Sigmoid colon (tissue), 7 donors: ENCODE results near the gene KMT2D. TPM values are rescaled to one million over a fixed set of nuclear protein-coding genes. Genes with fewer than 3 reads are reported as not detected.

Experiments used
- DNase-seq: peaks from one replicate; pipeline ENCODE4 v3.0.0-alpha.2; 2019
- H3K27ac ChIP-seq, 4 donors: fragments of 200-600 bp; sonication (generic); one replicate each; pipeline ENCODE4 v1.5.1; 2016 to 2019; ENCODE audit warnings: mild to moderate bottlenecking in 1 of 4
- H3K27me3 ChIP-seq, 3 donors: fragments of 200-600 bp; sonication (generic); one replicate each; pipeline ENCODE4 v1.5.1; 2019; ENCODE audit warnings: mild to moderate bottlenecking in 1 of 3
- H3K36me3 ChIP-seq, 4 donors: fragments of 200-600 bp; sonication (generic); one replicate each; pipeline ENCODE4 v1.5.1; 2016 to 2019
- H3K4me1 ChIP-seq, 4 donors: fragments of 200-600 bp; sonication (generic); one replicate each; pipeline ENCODE4 v1.5.1; 2017 to 2019
- H3K4me3 ChIP-seq, 4 donors: fragments of 200-600 bp; sonication (generic); one replicate each; pipeline ENCODE4 v1.5.1; 2017 to 2019; ENCODE audit warnings: mild to moderate bottlenecking in 2 of 4, moderate library complexity in 1 of 4
- H3K9me3 ChIP-seq, 4 donors: fragments of 200-600 bp in 3 of 4; sonication (generic) in 3 of 4; one replicate each; pipeline versions ENCODE4 v1.5.1 to v1.6.1; 2013 to 2019
- EP300 ChIP-seq, 4 donors: sonication (generic); formaldehyde crosslinking; IDR thresholded peaks; one replicate each; pipeline ENCODE4 v1.6.1; 2017; ENCODE audit warnings: antibody characterized with exemption in 4 of 4
- POLR2A ChIP-seq, 2 donors: fragments of 450-650 bp; IDR thresholded peaks; one replicate each; pipeline ENCODE4 v1.6.1; 2016; ENCODE audit warnings: antibody characterized with exemption in 2 of 2, mild to moderate bottlenecking in 2 of 2, moderate library complexity in 2 of 2
- POLR2AphosphoS5 ChIP-seq, 4 donors: sonication (generic); formaldehyde crosslinking; IDR thresholded peaks; one replicate each; pipeline ENCODE4 v1.6.1; 2017; ENCODE audit warnings: antibody characterized with exemption in 4 of 4
- WGBS, 2 donors: extraction: QIAGEN DNeasy Blood & Tissue Kit; methylation state at CpG; one replicate each; pipeline ENCODE4 v1.1.7; 2013; 5-methylcytosine and 5-hydroxymethylcytosine counted together
- intact Hi-C: fragments of 100-400 bp; cut with DNase I; formaldehyde crosslinking; loops from one replicate; pipeline ENCODE4 v1.15.1; 2023
- polyA plus RNA-seq, 3 donors: library from polyadenylated mRNA; stranded (reverse); fragments of 200-250 nt; gene quantifications; one replicate each; pipeline ENCODE4 v1.2.3, GENCODE V29; 2013
- total RNA-seq, 4 donors: library from RNA; depleted of rRNA; stranded (reverse); fragments of >200 nt; gene quantifications; one replicate each; pipeline ENCODE4 v1.1.0, GENCODE V29; 2016
- TF ChIP-seq, protein P1 (sequence below), 4 experiments: fragments of 450-650 bp in 3 of 4; fragments of 200-600 bp in 1 of 4; IDR thresholded peaks; one replicate each; pipeline ENCODE4 v1.5.1; 2016 to 2019; ENCODE audit warnings: antibody characterized with exemption in 4 of 4, mild to moderate bottlenecking in 3 of 4, moderate library complexity in 2 of 4
- donor health status: healthy with polysubstance abuse.
- donor health status: Bipolar disorder and iron deficiency.
- donor health status: healthy.

Gene KMT2D
- total and polyA plus RNA-seq, 7 donors, result 1.8 to 61.8 (median 23.7) TPM

DNA sequence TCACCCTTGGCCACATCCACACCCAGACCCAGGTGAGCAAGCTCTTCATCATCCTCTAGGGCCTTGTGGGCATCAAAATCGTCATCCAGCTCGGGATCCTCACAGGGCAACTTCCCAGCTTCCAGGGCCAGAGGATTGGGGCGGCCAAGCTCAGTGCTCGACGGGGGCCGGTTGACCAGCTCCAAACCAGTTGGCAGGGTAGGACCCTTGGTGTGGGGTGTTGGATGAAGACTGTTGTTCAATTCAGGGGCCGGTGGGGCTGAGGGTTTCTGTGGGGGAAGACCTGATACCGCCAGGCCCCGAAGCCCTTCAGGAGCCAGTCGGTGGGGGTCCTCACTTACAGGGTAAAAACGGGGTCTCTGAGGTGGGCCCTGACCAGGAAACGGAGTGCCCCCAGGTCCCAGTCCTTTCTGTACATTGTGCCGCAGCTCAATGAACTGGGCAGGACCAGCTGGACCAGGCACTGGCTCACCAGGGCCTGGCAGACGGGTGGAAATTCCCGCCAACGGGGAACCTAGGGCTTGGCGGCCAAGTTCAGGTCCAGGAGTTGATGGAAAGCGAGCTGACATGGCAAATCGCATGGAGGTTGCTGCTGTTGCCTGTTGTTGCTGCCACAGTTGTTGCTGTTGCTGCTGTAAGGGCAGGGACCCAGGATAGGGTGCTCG lies 22.2 kb downstream of the KMT2D start:
- H3K4me3 ChIP-seq, result no peak overlapping the region
- no peak for DNase-seq
- 95 to 96% methylated on average over 20 of the region's 20 CpGs for WGBS, 2 donors
- TF ChIP-seq POLR2A (IDR thresholded peaks at IDR 0.05), result no peak
- TF ChIP-seq, protein P1, sequence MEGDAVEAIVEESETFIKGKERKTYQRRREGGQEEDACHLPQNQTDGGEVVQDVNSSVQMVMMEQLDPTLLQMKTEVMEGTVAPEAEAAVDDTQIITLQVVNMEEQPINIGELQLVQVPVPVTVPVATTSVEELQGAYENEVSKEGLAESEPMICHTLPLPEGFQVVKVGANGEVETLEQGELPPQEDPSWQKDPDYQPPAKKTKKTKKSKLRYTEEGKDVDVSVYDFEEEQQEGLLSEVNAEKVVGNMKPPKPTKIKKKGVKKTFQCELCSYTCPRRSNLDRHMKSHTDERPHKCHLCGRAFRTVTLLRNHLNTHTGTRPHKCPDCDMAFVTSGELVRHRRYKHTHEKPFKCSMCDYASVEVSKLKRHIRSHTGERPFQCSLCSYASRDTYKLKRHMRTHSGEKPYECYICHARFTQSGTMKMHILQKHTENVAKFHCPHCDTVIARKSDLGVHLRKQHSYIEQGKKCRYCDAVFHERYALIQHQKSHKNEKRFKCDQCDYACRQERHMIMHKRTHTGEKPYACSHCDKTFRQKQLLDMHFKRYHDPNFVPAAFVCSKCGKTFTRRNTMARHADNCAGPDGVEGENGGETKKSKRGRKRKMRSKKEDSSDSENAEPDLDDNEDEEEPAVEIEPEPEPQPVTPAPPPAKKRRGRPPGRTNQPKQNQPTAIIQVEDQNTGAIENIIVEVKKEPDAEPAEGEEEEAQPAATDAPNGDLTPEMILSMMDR (IDR thresholded peaks at IDR 0.05), result no peak
- TF ChIP-seq POLR2AphosphoS5 (IDR thresholded peaks at IDR 0.05), result no peak
- no peak for TF ChIP-seq EP300 (IDR thresholded peaks at IDR 0.05)
- intact Hi-C loops, result no loop called here
- peaks cover 0 to under 1% (median 0%) of the 10 kb centered on the region in 4 donors for H3K4me1 ChIP-seq
- no peaks in the 10 kb centered on the region for H3K27me3 ChIP-seq
- no peaks in the 10 kb centered on the region for H3K9me3 ChIP-seq
- H3K36me3 ChIP-seq, result peaks cover 68 to 97% (median 76%) of the 10 kb centered on the region in 4 donors
- H3K27ac ChIP-seq, result no peak overlapping the region

DNA sequence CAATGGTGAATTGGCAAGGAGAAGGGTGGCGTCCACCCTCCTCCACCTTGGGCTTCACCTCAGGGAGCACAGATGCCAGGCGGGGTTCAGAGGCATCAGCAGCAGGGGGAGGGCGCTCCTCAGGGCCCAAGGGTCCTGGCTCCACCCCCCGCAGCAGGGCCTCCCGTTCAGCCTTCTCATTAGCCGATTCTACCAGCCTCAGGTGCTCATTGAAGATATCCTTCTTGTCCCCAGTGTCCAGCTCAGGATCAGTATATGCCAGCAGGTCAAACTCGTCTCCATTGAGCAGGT lies 22.7 kb downstream of the KMT2D start:
- Histone ChIP-seq H3K27ac (no peak overlapping the region), H3K27me3 (no peaks in the 10 kb centered on the region), H3K36me3 (peaks cover 68 to 97% (median 76%) of the 10 kb centered on the region in 4 donors), H3K9me3 (no peaks in the 10 kb centered on the region), H3K4me1 (peaks cover 0 to 5% (median 0%) of the 10 kb centered on the region in 4 donors), H3K4me3 (no peak overlapping the region)
- WGBS, 2 donors, result 93 to 94% methylated on average over 7 of the region's 7 CpGs
- intact Hi-C loops, result no loop called here
- no peak for DNase-seq
- TF ChIP-seq POLR2AphosphoS5 (IDR thresholded peaks at IDR 0.05) (no peak), EP300 (IDR thresholded peaks at IDR 0.05) (no peak), POLR2A (IDR thresholded peaks at IDR 0.05) (no peak)
- TF ChIP-seq, protein P1 (IDR thresholded peaks at IDR 0.05), result no peak

- Histone ChIP-seq H3K4me3 (no peak overlapping the region), H3K27me3 (no peaks in the 10 kb centered on the region), H3K27ac (no peak overlapping the region), H3K4me1 (peaks cover 0 to 6% (median 0%) of the 10 kb centered on the region in 4 donors), H3K36me3 (peaks cover 68 to 97% (median 75%) of the 10 kb centered on the region in 4 donors), H3K9me3 (no peaks in the 10 kb centered on the region)
- intact Hi-C loops, result no loop called here
- WGBS, 2 donors, result 96% methylated on average over 9 of the region's 9 CpGs
- TF ChIP-seq EP300 (IDR thresholded peaks at IDR 0.05) (no peak), POLR2A (IDR thresholded peaks at IDR 0.05) (no peak), POLR2AphosphoS5 (IDR thresholded peaks at IDR 0.05) (no peak)
- TF ChIP-seq, protein P1 (IDR thresholded peaks at IDR 0.05), result no peak
- peak; percentile 61 for DNase-seq
Observed at GRCh38 chr12:49037111-49037946, 23.3 kb downstream of the KMT2D start.

DNA sequence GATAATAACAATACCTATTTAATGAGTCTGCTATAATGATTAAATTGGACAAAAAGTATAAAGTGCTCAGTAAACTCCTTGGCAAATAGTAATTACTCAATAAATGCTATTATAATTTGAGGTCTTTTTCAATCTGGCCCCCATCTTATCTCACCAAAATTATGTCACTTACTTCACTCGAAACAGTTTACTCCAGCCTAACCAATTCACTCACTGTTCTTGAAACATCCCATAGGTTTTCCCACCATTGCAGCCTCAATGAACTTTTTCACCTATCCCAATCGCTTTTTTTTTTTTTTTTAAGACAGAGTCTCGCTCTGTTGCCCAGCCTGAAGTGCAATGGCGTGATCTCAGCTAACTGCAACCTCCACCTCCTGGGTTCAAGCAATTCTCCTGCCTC lies 24.6 kb downstream of the KMT2D start:
- intact Hi-C loops, result no loop called here
- Histone ChIP-seq H3K9me3 (no peaks in the 10 kb centered on the region), H3K27ac (no peak overlapping the region), H3K4me1 (peaks cover 0 to 14% (median 0%) of the 10 kb centered on the region in 4 donors), H3K27me3 (no peaks in the 10 kb centered on the region), H3K36me3 (peaks cover 55 to 95% (median 71%) of the 10 kb centered on the region in 4 donors), H3K4me3 (no peak overlapping the region)
- 85 to 94% methylated on average over 4 of the region's 4 CpGs for WGBS, 2 donors
- no peak for DNase-seq
- TF ChIP-seq EP300 (IDR thresholded peaks at IDR 0.05), result no peak
- TF ChIP-seq, protein P1 (IDR thresholded peaks at IDR 0.05), result no peak
- TF ChIP-seq POLR2A (IDR thresholded peaks at IDR 0.05), result no peak
- no peak for TF ChIP-seq POLR2AphosphoS5 (IDR thresholded peaks at IDR 0.05)
